HTERT RPE-1 (cell line): ENCODE measurements around the gene AADACL2.
"Not testable (repeated sequence)": the region's sequence is repeated elsewhere in the genome, so short reads cannot be mapped to it uniquely, and the experiment has no call there.

ENCODE experiments used
- in situ Hi-C: fragments of 300-500 bp; cut with MboI; formaldehyde crosslinking; loops from 4 replicates; pipeline ENCODE4 v1.14.3; 2020; ENCODE audit warnings: low sequenced_read_pairs

Gene AADACL2

GRCh38 chr3:151733613-151734012 lies at the start of gene AADACL2:
Gene AADACL2, plus strand, starts transcription at chr3:151733927. Its CDS starts 109 bp downstream, at chr3:151734036.
- in situ Hi-C loops, result no loop called here

GRCh38 chr3:151684094-151684493 lies 49.6 kb upstream of the AADACL2 start:
- in situ Hi-C loops, result no loop called here

DNA sequence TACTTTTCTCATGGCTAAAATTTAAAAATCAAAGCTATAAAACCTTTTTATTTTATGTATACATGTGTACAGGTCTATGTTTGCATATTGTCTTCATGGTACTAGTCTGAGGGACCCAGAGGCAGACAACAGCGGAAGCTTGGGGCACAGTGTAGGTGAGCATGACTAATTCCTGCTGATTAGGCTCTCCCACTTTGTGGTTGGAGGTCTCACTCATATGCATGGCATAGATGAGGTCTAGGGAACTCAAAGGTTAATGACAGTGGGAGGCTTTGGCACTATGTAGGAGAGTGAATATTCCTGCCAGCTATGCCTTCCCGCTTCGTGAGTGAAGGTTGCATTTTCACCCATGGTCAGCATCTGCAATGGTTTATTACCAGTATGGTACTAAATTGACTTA lies 47.5 kb upstream of the AADACL2 start:
- in situ Hi-C loops, result no loop called here

- in situ Hi-C loops, result no loop called here
Observed at GRCh38 chr3:151687076-151687475, 46.7 kb upstream of the AADACL2 start.

DNA sequence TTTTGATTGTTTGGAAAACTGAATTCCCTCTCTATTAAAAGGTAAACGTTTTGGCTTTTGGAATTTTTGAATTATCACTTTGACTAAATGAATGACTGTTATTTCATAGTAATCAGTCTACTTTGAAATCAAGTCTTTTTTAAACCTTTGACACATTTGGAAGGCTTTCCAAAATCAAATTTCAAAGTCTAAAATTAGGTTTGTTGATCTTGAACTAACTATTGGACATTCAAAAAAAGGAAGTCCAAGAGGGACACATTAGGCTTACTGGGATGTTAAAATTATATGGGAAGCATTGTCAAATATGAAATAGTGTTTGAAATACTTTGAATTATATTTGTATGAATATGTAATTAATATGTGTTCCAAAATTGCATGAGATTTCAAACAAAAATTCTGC lies 45.2 kb upstream of the AADACL2 start:
- in situ Hi-C loops, result no loop called here

DNA sequence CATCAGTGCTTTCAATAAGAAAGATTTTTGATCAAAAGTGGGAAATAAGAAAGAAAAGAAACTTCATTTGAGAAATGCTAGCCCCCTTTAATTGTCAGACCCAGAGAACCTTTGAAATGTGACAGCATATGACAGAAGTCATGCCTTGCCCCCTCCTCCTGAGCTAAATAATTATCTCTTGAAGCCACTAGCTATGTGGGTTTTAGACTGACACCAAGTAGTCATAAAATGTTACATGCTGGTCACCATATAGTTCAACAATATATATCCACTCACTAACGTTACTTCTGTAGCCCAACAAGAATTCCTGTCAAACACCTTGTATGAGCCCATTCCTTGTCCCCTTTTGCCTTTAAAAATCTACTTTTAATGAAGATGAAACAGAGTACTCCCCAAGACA lies 43.1 kb upstream of the AADACL2 start:
- in situ Hi-C loops, result no loop called here

- in situ Hi-C loops, result no loop called here
Observed at GRCh38 chr3:151697496-151697895, 36.2 kb upstream of the AADACL2 start.

DNA sequence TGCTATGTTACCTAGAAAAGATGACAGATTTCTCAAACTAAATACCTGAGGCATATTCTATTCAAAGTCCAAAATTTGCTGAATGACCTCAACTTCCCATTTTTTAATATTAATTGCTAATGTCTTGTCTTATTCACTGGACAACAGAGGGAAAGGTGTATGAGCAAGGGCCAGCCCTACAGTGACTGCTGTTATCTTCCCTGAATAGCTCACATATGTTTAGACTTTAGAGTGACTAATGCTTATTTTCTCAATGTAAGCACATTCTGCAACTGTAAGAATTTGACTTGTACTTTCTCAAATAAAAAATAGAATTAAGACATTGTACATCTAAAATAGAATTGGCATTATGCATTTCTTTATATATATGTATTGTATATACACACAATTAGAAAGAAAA lies 26.5 kb upstream of the AADACL2 start:
- in situ Hi-C loops, result no loop called here

DNA sequence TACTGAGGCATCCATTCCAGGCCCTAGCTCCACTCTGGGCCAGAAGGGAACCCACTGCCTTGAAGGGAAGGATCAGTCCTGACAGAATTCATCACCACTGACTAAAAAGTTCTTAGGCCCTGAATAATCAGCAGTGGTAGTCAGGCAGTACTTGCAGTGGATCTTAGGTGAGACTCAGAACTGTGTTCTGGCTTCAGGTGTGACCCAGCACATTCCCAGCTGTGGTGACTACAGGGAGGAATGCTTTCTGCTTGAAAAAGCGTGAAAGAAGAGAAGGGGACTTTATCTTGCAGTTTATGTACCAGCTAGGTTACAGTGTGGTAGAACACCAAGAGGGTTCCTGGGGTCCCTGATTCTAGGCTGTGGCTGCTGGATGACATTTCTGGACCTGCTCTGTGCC lies 24.9 kb upstream of the AADACL2 start:
- in situ Hi-C loops, result no loop called here

DNA sequence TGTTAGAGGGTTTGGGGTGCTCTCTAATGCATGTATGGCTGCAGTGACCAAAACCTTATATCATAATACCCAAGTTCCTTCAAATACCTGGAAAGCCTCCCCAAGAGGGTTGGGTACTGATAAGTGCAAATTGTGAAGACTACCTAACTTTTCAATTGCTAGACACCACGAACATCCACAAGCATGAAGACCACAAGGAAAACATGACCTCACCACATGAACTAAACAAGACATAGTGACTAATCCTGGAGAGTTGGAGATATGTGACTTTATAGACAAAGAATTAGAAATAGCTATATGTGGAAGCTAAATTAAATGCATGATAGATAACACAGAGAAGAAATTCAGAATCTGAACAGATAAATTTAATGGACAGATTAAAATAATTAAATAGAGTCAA lies 23.9 kb upstream of the AADACL2 start:
- in situ Hi-C loops, result no loop called here

DNA sequence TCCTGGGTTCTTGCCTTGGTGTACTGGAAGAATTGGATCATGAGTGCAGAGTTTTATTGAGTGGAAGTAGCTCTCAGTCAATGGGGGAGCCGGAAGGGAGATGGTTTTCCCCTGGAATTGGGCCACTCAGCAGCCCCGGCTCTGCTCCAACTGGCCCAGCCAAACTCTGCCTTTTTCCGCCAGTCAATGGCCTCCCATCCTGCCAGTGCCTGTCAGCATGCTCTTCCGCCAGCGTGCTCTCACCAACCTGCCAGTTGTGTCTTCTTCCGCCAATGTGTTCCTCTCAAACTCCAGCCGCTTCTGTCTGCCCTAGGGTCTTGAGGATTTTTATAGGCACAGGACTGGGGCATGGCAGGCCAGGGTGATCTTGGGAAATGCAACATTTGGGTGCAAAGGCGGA lies 12.4 kb upstream of the AADACL2 start:
- in situ Hi-C loops, result no loop called here

GRCh38 chr3:151722856-151723255 lies 10.9 kb upstream of the AADACL2 start:
- in situ Hi-C loops, result no loop called here

DNA sequence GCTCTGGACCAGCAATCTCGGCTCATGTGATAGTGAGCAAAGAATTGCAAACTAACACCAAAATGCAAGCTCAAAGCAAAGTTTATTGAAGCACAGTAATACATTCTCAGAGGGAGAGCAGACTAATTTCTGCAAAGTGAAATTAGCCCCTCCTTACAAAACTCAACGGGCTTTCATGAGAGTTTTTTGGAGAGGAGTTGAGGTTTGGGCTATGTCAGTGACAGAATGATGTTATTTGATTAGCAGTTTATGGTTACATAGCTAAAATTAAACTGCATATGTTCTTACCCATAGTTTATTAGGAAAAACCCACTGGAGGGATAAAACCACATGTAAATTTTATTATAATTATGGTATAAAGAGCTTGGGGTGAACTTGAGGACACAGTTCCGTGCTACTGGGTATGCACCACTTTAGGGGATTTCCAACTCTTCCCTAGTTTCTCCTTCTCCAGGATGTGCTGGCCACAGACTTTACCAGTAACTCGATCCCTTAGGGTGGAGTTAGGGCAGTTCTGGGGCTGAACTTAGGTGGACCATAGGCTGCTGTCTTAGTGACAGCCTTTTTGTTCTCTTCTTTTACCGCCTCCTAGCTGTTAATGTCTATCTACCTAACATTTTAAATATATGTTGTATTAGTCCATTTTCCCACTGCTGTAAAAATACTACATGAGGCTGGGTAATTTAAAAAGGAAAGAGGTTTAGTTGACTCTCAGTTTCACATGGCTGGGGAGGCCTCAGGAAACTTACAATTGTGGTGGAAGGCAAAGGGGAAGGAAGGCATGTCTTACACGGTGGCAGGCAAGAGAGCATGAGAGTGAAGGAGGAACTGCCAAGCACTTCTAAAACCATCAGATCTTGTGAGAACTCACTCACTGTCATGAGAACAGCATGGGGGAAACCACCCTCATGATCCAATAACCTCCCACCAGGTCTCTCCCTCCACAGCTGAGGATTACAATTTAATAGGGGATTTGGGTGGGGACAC lies 8.9 kb upstream of the AADACL2 start:
- in situ Hi-C loops, result no loop called here

DNA sequence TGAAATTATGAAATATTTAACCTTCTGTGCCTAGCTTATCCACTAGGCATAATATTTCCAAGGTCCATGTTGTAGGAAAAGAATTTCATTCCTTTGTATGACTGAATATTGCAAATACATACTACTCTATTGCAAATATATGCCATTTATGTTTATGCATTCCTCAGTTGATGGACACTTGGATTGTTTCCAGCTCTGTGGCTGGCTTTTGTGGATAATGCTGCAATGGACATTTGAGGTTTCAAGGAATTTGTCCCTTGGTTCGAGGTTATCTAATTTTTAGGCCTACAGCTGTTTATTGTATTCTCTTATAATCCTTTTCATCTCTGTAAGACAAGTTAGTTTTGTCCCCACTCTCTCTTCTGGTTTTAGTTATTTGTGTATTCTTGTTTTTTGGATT lies 7.7 kb upstream of the AADACL2 start:
- in situ Hi-C loops, result no loop called here

GRCh38 chr3:151732861-151733260 lies 866 bp upstream of the AADACL2 start:
- in situ Hi-C loops, result no loop called here

GRCh38 chr3:151740581-151740980 lies 6.9 kb downstream of the AADACL2 start:
- in situ Hi-C loops, result no loop called here

GRCh38 chr3:151743855-151744254 lies 10.1 kb downstream of the AADACL2 start:
- in situ Hi-C loops, result no loop called here

- in situ Hi-C loops, result no loop called here
Observed at GRCh38 chr3:151750181-151750580, 16.5 kb downstream of the AADACL2 start.

DNA sequence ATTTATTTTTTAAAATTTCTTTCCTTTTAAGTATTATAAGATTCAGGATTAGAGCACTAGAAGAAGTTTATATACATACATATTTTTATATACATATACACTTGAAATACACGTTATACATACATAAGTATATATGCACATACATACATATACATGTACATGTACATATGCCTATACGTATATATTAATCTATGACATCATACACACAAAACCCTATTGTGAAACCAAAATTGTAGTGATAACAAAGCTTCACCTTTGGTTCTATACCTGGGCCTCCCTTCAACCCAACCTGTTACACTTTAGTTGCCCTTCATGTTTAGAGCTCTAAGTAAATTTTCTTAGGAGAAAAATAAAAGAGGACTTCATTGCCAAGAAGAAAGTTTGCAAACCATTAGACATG lies 17.0 kb downstream of the AADACL2 start:
- in situ Hi-C loops, result no loop called here

DNA sequence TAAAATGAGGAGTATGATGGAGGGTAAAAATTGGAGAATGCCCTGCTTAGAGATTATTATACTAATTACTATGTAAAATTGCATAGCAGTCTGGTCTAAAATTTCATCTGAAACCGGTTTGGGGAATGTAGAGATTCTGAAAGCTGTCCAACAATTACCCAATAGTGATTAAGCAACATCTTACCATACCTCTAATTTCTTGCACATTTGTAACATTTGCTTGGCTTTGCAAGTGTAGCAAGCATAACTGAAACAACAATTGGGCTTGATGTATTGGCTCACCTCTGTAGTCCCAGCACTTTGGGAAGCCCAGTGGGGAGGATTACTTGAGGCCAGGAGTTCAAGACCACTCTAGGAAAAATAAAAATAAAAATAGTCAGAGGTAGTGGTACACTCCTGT lies 17.4 kb downstream of the AADACL2 start:
- in situ Hi-C loops, result no loop called here

DNA sequence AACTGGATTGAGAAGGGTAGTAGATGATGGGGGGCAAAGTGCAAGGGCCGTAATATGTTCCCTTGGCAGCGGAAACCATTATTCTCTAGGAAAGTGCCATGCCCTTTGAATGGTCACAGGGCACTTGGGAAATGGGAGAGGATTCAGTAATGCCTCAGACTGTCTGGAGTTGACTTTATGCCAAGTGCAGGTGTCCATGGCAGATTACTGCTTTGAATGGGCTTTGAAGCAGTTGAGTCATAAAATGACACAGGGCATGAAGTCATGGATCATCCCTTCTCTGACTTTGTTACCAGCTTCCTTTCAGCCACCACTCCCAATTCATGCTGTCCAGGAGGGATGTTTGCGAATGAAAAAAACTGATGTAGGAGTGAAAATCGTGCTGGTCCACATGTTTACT lies 20.1 kb downstream of the AADACL2 start:
- in situ Hi-C loops, result no loop called here

DNA sequence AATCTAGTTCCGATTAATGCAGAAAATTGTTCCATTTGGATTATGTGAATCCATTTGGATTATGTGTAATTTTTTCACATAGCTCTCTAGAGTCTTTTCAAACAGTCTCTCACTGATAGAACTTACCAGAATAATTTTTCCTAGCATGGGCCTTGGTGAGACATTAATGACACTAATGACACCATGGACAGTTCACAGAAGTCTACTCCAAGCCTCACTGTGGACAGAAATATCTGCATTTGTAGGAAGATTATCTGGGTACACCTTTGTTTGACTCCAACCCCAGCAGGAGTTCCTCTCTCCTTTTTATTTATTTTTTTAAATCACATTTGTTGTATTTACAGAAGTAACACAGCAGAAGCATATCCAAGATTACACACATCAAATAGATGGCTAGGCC lies 27.9 kb downstream of the AADACL2 start:
- in situ Hi-C loops, result no loop called here

DNA sequence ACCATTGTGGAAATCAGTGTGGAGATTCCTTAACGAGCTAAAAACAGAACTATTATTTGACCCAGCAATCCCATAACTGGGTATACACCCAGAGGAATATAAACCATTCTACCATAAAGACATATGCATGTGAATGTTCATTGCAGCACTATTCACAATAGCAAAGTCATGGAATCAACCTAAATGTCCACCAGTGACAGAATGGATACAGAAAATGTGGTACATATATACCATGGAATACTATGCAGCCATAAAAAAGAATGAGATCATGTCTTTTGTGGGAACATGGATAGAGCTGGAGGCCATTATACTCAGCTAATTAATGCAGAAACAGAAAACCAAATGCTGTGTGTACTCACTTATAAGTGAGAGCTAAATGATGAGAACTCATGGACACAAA lies 31.0 kb downstream of the AADACL2 start:
- in situ Hi-C loops, result not testable (repeated sequence)
